ENCODE data around the gene TMEM117.

The TMEM117 gene

GRCh38 chr12:43883311-43883710 is 47.4 kb downstream of the TMEM117 start:
- H3K4me3 Mint-ChIP-seq, result no peak overlapping the region
- no peaks in the 10 kb centered on the region for H3K27me3 Mint-ChIP-seq
- intact Hi-C loops (cut with micrococcal nuclease), result loop anchor here (2.0 kb wide), 2 partner anchors 77 to 439 kb away; partner anchors contain the start of gene TWF1
- H3K27ac Mint-ChIP-seq, result no peak overlapping the region
- no peaks in the 10 kb centered on the region for H3K36me3 Mint-ChIP-seq (ENCODE audit: low read depth)
- no peaks in the 10 kb centered on the region for H3K9me3 Mint-ChIP-seq
- H3K4me1 Mint-ChIP-seq (ENCODE audit: low read depth), result no peaks in the 10 kb centered on the region

- no peak overlapping the region for H3K27ac Mint-ChIP-seq
- no peaks in the 10 kb centered on the region for H3K4me1 Mint-ChIP-seq (ENCODE audit: low read depth)
- H3K9me3 Mint-ChIP-seq, result no peaks in the 10 kb centered on the region
- no peak overlapping the region for H3K4me3 Mint-ChIP-seq
- intact Hi-C loops (cut with micrococcal nuclease), result loop anchor here (2.0 kb wide), 2 partner anchors 77 to 439 kb away; partner anchors contain the start of gene TWF1
- no peaks in the 10 kb centered on the region for H3K36me3 Mint-ChIP-seq (ENCODE audit: low read depth)
- H3K27me3 Mint-ChIP-seq, result no peaks in the 10 kb centered on the region
Observed at GRCh38 chr12:43883748-43884147, 47.9 kb downstream of the TMEM117 start.

GRCh38 chr12:43884683-43885410 is 49.0 kb downstream of the TMEM117 start:
- Mint-ChIP-seq H3K36me3 (ENCODE audit: low read depth) (no peaks in the 10 kb centered on the region), H3K27ac (no peak overlapping the region)

GRCh38 chr12:43887397-43887796 is 51.5 kb downstream of the TMEM117 start:
- Mint-ChIP-seq H3K4me3 (no peak overlapping the region), H3K27ac (no peak overlapping the region), H3K4me1 (ENCODE audit: low read depth) (no peaks in the 10 kb centered on the region), H3K9me3 (no peaks in the 10 kb centered on the region), H3K27me3 (no peaks in the 10 kb centered on the region), H3K36me3 (ENCODE audit: low read depth) (no peaks in the 10 kb centered on the region)
- intact Hi-C loops (cut with micrococcal nuclease), result no loop called here

More at GRCh38 chr12:43884683-43885410, 49.0 kb downstream of the TMEM117 start:
- Mint-ChIP-seq H3K4me1 (ENCODE audit: low read depth) (no peaks in the 10 kb centered on the region), H3K27me3 (no peaks in the 10 kb centered on the region), H3K9me3 (no peaks in the 10 kb centered on the region), H3K4me3 (no peak overlapping the region)
- intact Hi-C loops (cut with micrococcal nuclease), result no loop called here

- Mint-ChIP-seq H3K4me1 (ENCODE audit: low read depth) (no peaks in the 10 kb centered on the region), H3K27ac (no peak overlapping the region), H3K9me3 (no peaks in the 10 kb centered on the region), H3K36me3 (ENCODE audit: low read depth) (no peaks in the 10 kb centered on the region), H3K4me3 (no peak overlapping the region), H3K27me3 (no peaks in the 10 kb centered on the region)
- intact Hi-C loops (cut with micrococcal nuclease), result no loop called here
Observed at GRCh38 chr12:43891856-43892574, 56.1 kb downstream of the TMEM117 start.

- Mint-ChIP-seq H3K4me3 (no peak overlapping the region), H3K27ac (no peak overlapping the region), H3K4me1 (ENCODE audit: low read depth) (no peaks in the 10 kb centered on the region), H3K9me3 (no peaks in the 10 kb centered on the region), H3K36me3 (ENCODE audit: low read depth) (no peaks in the 10 kb centered on the region), H3K27me3 (no peaks in the 10 kb centered on the region)
- intact Hi-C loops (cut with micrococcal nuclease), result no loop called here
Observed at GRCh38 chr12:43893670-43894069, 57.8 kb downstream of the TMEM117 start.

GRCh38 chr12:43895580-43896206 is 59.8 kb downstream of the TMEM117 start:
- intact Hi-C loops (cut with micrococcal nuclease), result no loop called here
- Mint-ChIP-seq H3K27ac (no peak overlapping the region), H3K27me3 (no peaks in the 10 kb centered on the region), H3K4me3 (no peak overlapping the region), H3K4me1 (ENCODE audit: low read depth) (no peaks in the 10 kb centered on the region), H3K9me3 (no peaks in the 10 kb centered on the region), H3K36me3 (ENCODE audit: low read depth) (no peaks in the 10 kb centered on the region)

- no peaks in the 10 kb centered on the region for H3K36me3 Mint-ChIP-seq (ENCODE audit: low read depth)
- intact Hi-C loops (cut with micrococcal nuclease), result no loop called here
- H3K4me3 Mint-ChIP-seq, result no peak overlapping the region
- H3K4me1 Mint-ChIP-seq (ENCODE audit: low read depth), result no peaks in the 10 kb centered on the region
- no peaks in the 10 kb centered on the region for H3K9me3 Mint-ChIP-seq
- H3K27me3 Mint-ChIP-seq, result no peaks in the 10 kb centered on the region
- no peak overlapping the region for H3K27ac Mint-ChIP-seq
Observed at GRCh38 chr12:43896496-43896895, 60.6 kb downstream of the TMEM117 start.

GRCh38 chr12:43898474-43898873 is 62.6 kb downstream of the TMEM117 start:
- Mint-ChIP-seq H3K4me3 (no peak overlapping the region), H3K36me3 (ENCODE audit: low read depth) (no peaks in the 10 kb centered on the region), H3K4me1 (ENCODE audit: low read depth) (no peaks in the 10 kb centered on the region), H3K27me3 (no peaks in the 10 kb centered on the region), H3K27ac (no peak overlapping the region), H3K9me3 (no peaks in the 10 kb centered on the region)
- intact Hi-C loops (cut with micrococcal nuclease), result no loop called here

- Mint-ChIP-seq H3K27me3 (no peaks in the 10 kb centered on the region), H3K4me3 (no peak overlapping the region), H3K4me1 (ENCODE audit: low read depth) (no peaks in the 10 kb centered on the region), H3K27ac (no peak overlapping the region), H3K9me3 (no peaks in the 10 kb centered on the region), H3K36me3 (ENCODE audit: low read depth) (no peaks in the 10 kb centered on the region)
- intact Hi-C loops (cut with micrococcal nuclease), result no loop called here
Observed at GRCh38 chr12:43899574-43899973, 63.7 kb downstream of the TMEM117 start.

GRCh38 chr12:43903686-43904085 is 67.8 kb downstream of the TMEM117 start:
- no peak overlapping the region for H3K4me3 Mint-ChIP-seq
- intact Hi-C loops (cut with micrococcal nuclease), result no loop called here
- no peaks in the 10 kb centered on the region for H3K4me1 Mint-ChIP-seq (ENCODE audit: low read depth)
- no peaks in the 10 kb centered on the region for H3K27me3 Mint-ChIP-seq
- no peaks in the 10 kb centered on the region for H3K36me3 Mint-ChIP-seq (ENCODE audit: low read depth)
- H3K9me3 Mint-ChIP-seq, result peaks cover 17% of the 10 kb centered on the region
- H3K27ac Mint-ChIP-seq, result no peak overlapping the region

GRCh38 chr12:43912859-43913258 is 77.0 kb downstream of the TMEM117 start:
- Mint-ChIP-seq H3K4me1 (ENCODE audit: low read depth) (no peaks in the 10 kb centered on the region), H3K9me3 (peaks cover 1% of the 10 kb centered on the region), H3K36me3 (ENCODE audit: low read depth) (no peaks in the 10 kb centered on the region), H3K27ac (no peak overlapping the region), H3K4me3 (no peak overlapping the region), H3K27me3 (no peaks in the 10 kb centered on the region)
- intact Hi-C loops (cut with micrococcal nuclease), result no loop called here

- Mint-ChIP-seq H3K27me3 (no peaks in the 10 kb centered on the region), H3K9me3 (no peaks in the 10 kb centered on the region), H3K4me3 (no peak overlapping the region), H3K36me3 (ENCODE audit: low read depth) (no peaks in the 10 kb centered on the region), H3K27ac (no peak overlapping the region), H3K4me1 (ENCODE audit: low read depth) (no peaks in the 10 kb centered on the region)
- intact Hi-C loops (cut with micrococcal nuclease), result no loop called here
Observed at GRCh38 chr12:43914391-43914790, 78.5 kb downstream of the TMEM117 start.

GRCh38 chr12:43914923-43915468 is 79.1 kb downstream of the TMEM117 start:
- H3K4me1 Mint-ChIP-seq (ENCODE audit: low read depth), result no peaks in the 10 kb centered on the region
- no peaks in the 10 kb centered on the region for H3K36me3 Mint-ChIP-seq (ENCODE audit: low read depth)
- no peaks in the 10 kb centered on the region for H3K27me3 Mint-ChIP-seq
- H3K4me3 Mint-ChIP-seq, result no peak overlapping the region
- H3K27ac Mint-ChIP-seq, result no peak overlapping the region
- no peaks in the 10 kb centered on the region for H3K9me3 Mint-ChIP-seq
- intact Hi-C loops (cut with micrococcal nuclease), result no loop called here

All from dendritic cell treated with granulocyte-macrophage colony-stimulating factor and Interleukin-4, amounts not matched to agents 40 ng/mL and 50 ng/mL, for 4 days (primary cell).